Measurements from ENCODE around the gene HGFAC.

Gene HGFAC

GRCh38 chr4:3480528-3481112 is 38.9 kb downstream of the HGFAC start:
- Histone ChIP-seq H2AFZ (ENCODE audit: low read depth, low read length) (no peak overlapping the region), H3K9ac (ENCODE audit: low read length) (no peak overlapping the region), H4K20me1 (ENCODE audit: insufficient read depth, low read length) (no peaks in the 10 kb centered on the region), H3K36me3 (replicated peaks; ENCODE audit: low read depth, low read length) (no peaks in the 10 kb centered on the region), H3K27me3 (ENCODE audit: low read depth, low read length) (peaks cover 42% of the 10 kb centered on the region), H3K79me2 (ENCODE audit: low read length) (no peaks in the 10 kb centered on the region), H3K4me3 (ENCODE audit: low read length) (no peak overlapping the region), H3K4me2 (ENCODE audit: low read length) (no peak overlapping the region), H3K4me1 (ENCODE audit: low read length) (peaks cover 11% of the 10 kb centered on the region; the same call in 1 of the 2 replicates), H3K9me3 (ENCODE audit: insufficient read depth, low read length) (no peaks in the 10 kb centered on the region), H3K27ac (ENCODE audit: low read length) (no peak overlapping the region)
- peak; percentile 88 for TF ChIP-seq CTCF (IDR thresholded peaks at IDR 0.05; ENCODE audit: low read depth, low read length)
- no peak for TF ChIP-seq EZH2phosphoT487 (IDR thresholded peaks at IDR 0.05; ENCODE audit: low read depth)

GRCh38 chr4:3481113-3481531 is 39.4 kb downstream of the HGFAC start:
- no peak overlapping the region for H3K4me2 ChIP-seq (ENCODE audit: low read length)

GRCh38 chr4:3481783-3482393 is 40.1 kb downstream of the HGFAC start:
- Histone ChIP-seq H4K20me1 (ENCODE audit: insufficient read depth, low read length) (no peaks in the 10 kb centered on the region), H3K9me3 (ENCODE audit: insufficient read depth, low read length) (no peaks in the 10 kb centered on the region), H2AFZ (ENCODE audit: low read depth, low read length) (no peak overlapping the region), H3K36me3 (replicated peaks; ENCODE audit: low read depth, low read length) (no peaks in the 10 kb centered on the region), H3K27me3 (ENCODE audit: low read depth, low read length) (peaks cover 54% of the 10 kb centered on the region), H3K4me1 (ENCODE audit: low read length) (peaks cover 11% of the 10 kb centered on the region; the same call in 1 of the 2 replicates), H3K79me2 (ENCODE audit: low read length) (no peaks in the 10 kb centered on the region), H3K4me2 (ENCODE audit: low read length) (no peak overlapping the region), H3K4me3 (ENCODE audit: low read length) (no peak overlapping the region), H3K9ac (ENCODE audit: low read length) (no peak overlapping the region), H3K27ac (ENCODE audit: low read length) (no peak overlapping the region)
- TF ChIP-seq CTCF (IDR thresholded peaks at IDR 0.05; ENCODE audit: low read depth, low read length) (no peak), EZH2phosphoT487 (IDR thresholded peaks at IDR 0.05; ENCODE audit: low read depth) (no peak)

More at GRCh38 chr4:3481113-3481531, 39.4 kb downstream of the HGFAC start:
- Histone ChIP-seq H3K4me3 (ENCODE audit: low read length) (no peak overlapping the region), H3K36me3 (replicated peaks; ENCODE audit: low read depth, low read length) (no peaks in the 10 kb centered on the region), H3K9ac (ENCODE audit: low read length) (no peak overlapping the region), H2AFZ (ENCODE audit: low read depth, low read length) (no peak overlapping the region), H3K9me3 (ENCODE audit: insufficient read depth, low read length) (no peaks in the 10 kb centered on the region), H3K4me1 (ENCODE audit: low read length) (peaks cover 11% of the 10 kb centered on the region; the same call in 1 of the 2 replicates), H3K27me3 (ENCODE audit: low read depth, low read length) (peaks cover 47% of the 10 kb centered on the region), H3K79me2 (ENCODE audit: low read length) (no peaks in the 10 kb centered on the region), H4K20me1 (ENCODE audit: insufficient read depth, low read length) (no peaks in the 10 kb centered on the region), H3K27ac (ENCODE audit: low read length) (no peak overlapping the region)
- no peak for TF ChIP-seq CTCF (IDR thresholded peaks at IDR 0.05; ENCODE audit: low read depth, low read length)
- no peak for TF ChIP-seq EZH2phosphoT487 (IDR thresholded peaks at IDR 0.05; ENCODE audit: low read depth)

- Histone ChIP-seq H3K4me3 (ENCODE audit: low read length) (no peak overlapping the region), H3K9ac (ENCODE audit: low read length) (no peak overlapping the region), H3K27ac (ENCODE audit: low read length) (no peak overlapping the region), H3K79me2 (ENCODE audit: low read length) (no peaks in the 10 kb centered on the region), H3K9me3 (ENCODE audit: insufficient read depth, low read length) (no peaks in the 10 kb centered on the region), H4K20me1 (ENCODE audit: insufficient read depth, low read length) (no peaks in the 10 kb centered on the region), H2AFZ (ENCODE audit: low read depth, low read length) (no peak overlapping the region), H3K4me1 (ENCODE audit: low read length) (peaks cover 11% of the 10 kb centered on the region; the same call in 1 of the 2 replicates), H3K36me3 (replicated peaks; ENCODE audit: low read depth, low read length) (no peaks in the 10 kb centered on the region), H3K27me3 (ENCODE audit: low read depth, low read length) (peaks cover 62% of the 10 kb centered on the region), H3K4me2 (ENCODE audit: low read length) (no peak overlapping the region)
- no peak for TF ChIP-seq EZH2phosphoT487 (IDR thresholded peaks at IDR 0.05; ENCODE audit: low read depth)
- no peak for TF ChIP-seq CTCF (IDR thresholded peaks at IDR 0.05; ENCODE audit: low read depth, low read length)
Measured at GRCh38 chr4:3482707-3483106, 40.9 kb downstream of the HGFAC start.
